IMR-90 (cell line): ENCODE results near the gene XPR1. TPM values are rescaled to one million over a fixed set of nuclear protein-coding genes. Genes with fewer than 3 reads are reported as not detected.

Source experiments
- ATAC-seq: fragments of 200-7000 bp; cut with Tn5 transposase; 2 replicates; pipeline ENCODE4 v1.9.1; 2020; ENCODE audit warnings: low read depth, mild to moderate bottlenecking, moderate library complexity
- BruUV-seq: library from RNA; stranded (reverse); fragments of 400-500 nt; replicated peaks from 2 replicates; lab custom pipeline; 2021; lab: Mats Ljungman, UMichigan
- CTCF ChIA-PET: fragments of 300-600 bp; formaldehyde crosslinking; extraction: SDS; loops from one replicate; lab custom pipeline; 2021; ENCODE audit warnings: antibody characterized with exemption; lab: Yijun Ruan, JAX
- POLR2A ChIA-PET: fragments of 300-600 bp; sonication (Branson Sonifier 250); formaldehyde crosslinking; loops from one replicate; lab custom pipeline; 2022; ENCODE audit warnings: antibody characterized with exemption; ENCODE audit not compliant: unreplicated experiment; lab: Charles Lee
- DNase-seq: peaks from one replicate; pipeline ENCODE4 v3.0.0; 2013
- H2AFZ ChIP-seq: replicated peaks from 2 replicates; pipeline ENCODE3; 2013; ENCODE audit warnings: low read length, mild to moderate bottlenecking; ENCODE audit not compliant: poor library complexity
- H2AK5ac ChIP-seq: 2 replicates; pipeline ENCODE4 v1.6.1; 2013; ENCODE audit warnings: low read depth, low read length, inconsistent platforms
- H2AK9ac ChIP-seq: replicated peaks from 2 replicates; pipeline ENCODE3; 2013; ENCODE audit warnings: mild to moderate bottlenecking, low read depth, low read length, moderate library complexity; ENCODE audit not compliant: poor library complexity
- H2BK120ac ChIP-seq: 2 replicates; pipeline ENCODE4 v1.6.1; 2013; ENCODE audit warnings: low read depth, low read length, inconsistent platforms
- H2BK15ac ChIP-seq: 3 replicates; pipeline ENCODE4 v1.6.1; 2013; ENCODE audit warnings: low read depth, low read length, inconsistent platforms
- H2BK20ac ChIP-seq: 2 replicates; pipeline ENCODE4 v1.6.1; 2013; ENCODE audit warnings: low read depth, mild to moderate bottlenecking, inconsistent platforms, low read length, moderate library complexity
- H2BK5ac ChIP-seq: 2 replicates; pipeline ENCODE4 v1.6.1; 2013; ENCODE audit warnings: mild to moderate bottlenecking, low read depth, low read length, inconsistent platforms; ENCODE audit not compliant: poor library complexity, severe bottlenecking
- H3K14ac ChIP-seq: replicated peaks from 2 replicates; pipeline ENCODE4 v1.6.1; 2013; ENCODE audit warnings: low read depth, low read length, inconsistent platforms
- H3K18ac ChIP-seq: 2 replicates; pipeline ENCODE4 v1.6.1; 2013; ENCODE audit warnings: low read depth, low read length, control low read depth
- H3K23ac ChIP-seq: 2 replicates; pipeline ENCODE4 v1.6.1; 2013; ENCODE audit warnings: low read depth, low read length, inconsistent platforms
- H3K27ac ChIP-seq: 2 replicates; pipeline ENCODE4 v1.5.1; 2013; ENCODE audit warnings: mild to moderate bottlenecking, control low read depth, low read length; ENCODE audit not compliant: insufficient read depth
- H3K27me3 ChIP-seq: 2 replicates; pipeline ENCODE4 v1.6.1; 2013; ENCODE audit warnings: low read length; ENCODE audit not compliant: control insufficient read depth, insufficient read depth
- H3K36me3 ChIP-seq: 2 replicates; pipeline ENCODE4 v1.6.1; 2013; ENCODE audit warnings: low read length, mixed read lengths; ENCODE audit not compliant: control insufficient read depth, insufficient read depth
- H3K4ac ChIP-seq: 2 replicates; pipeline ENCODE4 v1.6.1; 2013; ENCODE audit warnings: low read depth, low read length, inconsistent platforms
- H3K4me1 ChIP-seq: 2 replicates; pipeline ENCODE4 v1.6.1; 2013; ENCODE audit warnings: low read length, mixed read lengths; ENCODE audit not compliant: control insufficient read depth, insufficient read depth
- H3K4me2 ChIP-seq: 2 replicates; pipeline ENCODE4 v1.6.1; 2013; ENCODE audit warnings: low read depth, mild to moderate bottlenecking, control low read depth, low read length, moderate library complexity
- H3K4me3 ChIP-seq: 2 replicates; pipeline ENCODE4 v1.5.1; 2013; ENCODE audit warnings: low read depth, mild to moderate bottlenecking, control low read depth, low read length, moderate library complexity; ENCODE audit not compliant: insufficient read depth
- H3K56ac ChIP-seq: 2 replicates; pipeline ENCODE4 v1.6.1; 2013; ENCODE audit warnings: low read length, inconsistent platforms; ENCODE audit not compliant: insufficient read depth; ENCODE audit errors: extremely low read depth
- H3K79me1 ChIP-seq, 2 experiments: 2 replicates each; pipeline ENCODE4 v1.6.1; 2013; ENCODE audit warnings: low read length in 2 of 2, inconsistent platforms in 1 of 2, low read depth in 1 of 2
- H3K9ac ChIP-seq: 2 replicates; pipeline ENCODE4 v1.6.1; 2013; ENCODE audit warnings: low read depth, low read length, control low read depth
- H3K9me1 ChIP-seq: 2 replicates; pipeline ENCODE4 v1.6.1; 2013; ENCODE audit warnings: low read length, inconsistent platforms; ENCODE audit not compliant: insufficient read depth
- H3K9me3 ChIP-seq: 2 replicates; pipeline ENCODE4 v1.6.1; 2013; ENCODE audit warnings: low read length; ENCODE audit not compliant: control insufficient read depth, insufficient read depth
- H4K20me1 ChIP-seq: 2 replicates; pipeline ENCODE4 v1.6.1; 2013; ENCODE audit warnings: low read length, inconsistent platforms; ENCODE audit not compliant: insufficient read depth
- H4K5ac ChIP-seq: 2 replicates; pipeline ENCODE4 v1.6.1; 2013; ENCODE audit warnings: mild to moderate bottlenecking, low read depth, low read length, control low read depth
- H4K8ac ChIP-seq, 2 experiments: 2 replicates each; pipeline ENCODE4 v1.6.1; 2013; ENCODE audit warnings: low read depth in 2 of 2, low read length in 2 of 2, control low read depth in 1 of 2, inconsistent platforms in 1 of 2
- H4K91ac ChIP-seq: 2 replicates; pipeline ENCODE4 v1.6.1; 2013; ENCODE audit warnings: low read depth, low read length, inconsistent platforms; ENCODE audit not compliant: insufficient read depth
- CTCF ChIP-seq: conservative IDR thresholded peaks from 2 replicates; pipeline ENCODE4 v1.5.1; 2012; ENCODE audit warnings: mild to moderate bottlenecking, low read depth, low read length, improper control_type of control experiment
- ELK1 ChIP-seq: fragments of 150-350 bp; IDR thresholded peaks from 2 replicates; pipeline ENCODE4 v1.6.1; 2016; ENCODE audit warnings: low read depth, mild to moderate bottlenecking, low read length, moderate library complexity, borderline replicate concordance
- WGBS, 2 experiments: methylation state at CpG; one replicate each; pipeline versions ENCODE4 v1.1.5 to v1.1.7; 2013; ENCODE audit warnings: missing lambda C conversion rate in 2 of 2; ENCODE audit not compliant: insufficient read length in 1 of 2; ENCODE audit errors: extremely low coverage in 2 of 2; 5-methylcytosine and 5-hydroxymethylcytosine counted together
- dilution Hi-C: fragments of 300-500 bp; cut with HindIII; formaldehyde crosslinking; loops from one replicate; pipeline ENCODE4 v1.14.3; 2018; ENCODE audit warnings: low sequenced_read_pairs; ENCODE audit not compliant: unreplicated experiment
- in situ Hi-C: fragments of 300-500 bp; cut with MboI; formaldehyde crosslinking; loops from 3 replicates; pipeline ENCODE4 v1.14.3; 2019; ENCODE audit warnings: low sequenced_read_pairs, inconsistent platforms, mixed read lengths
- intact Hi-C: fragments of 100-400 bp; cut with micrococcal nuclease; formaldehyde crosslinking; loops from 2 replicates; pipeline ENCODE4 v1.10.0; 2022
- polyA plus RNA-seq, 3 experiments: library from polyadenylated mRNA; depleted of rRNA; stranded (reverse); fragments of >200 nt; gene quantifications; 2 replicates each; pipeline ENCODE4 v1.2.3, GENCODE V29; 2012; ENCODE audit warnings: low replicate concordance in 1 of 3
- total RNA-seq: library from RNA; depleted of rRNA; stranded (reverse); fragments of >200 nt; gene quantifications from 2 replicates; pipeline ENCODE4 v1.2.3, GENCODE V29; 2012

XPR1 gene
- total and polyA plus RNA-seq, 2 of the 4 experiments (the other 2 are of a cell fraction) = 11.8 to 25.1 TPM

- in situ Hi-C loops (no loop called here), dilution Hi-C loops (no loop called here), intact Hi-C loops (no loop called here)
- Histone ChIP-seq H3K18ac (no peak overlapping the region), H3K4ac (no peak overlapping the region), H2AK5ac (no peak overlapping the region), H4K8ac (no peak overlapping the region), H3K4me1 (peaks cover 4% of the 10 kb centered on the region; the same call in 1 of the 2 replicates), H4K91ac (no peak overlapping the region), H3K4me3 (no peak overlapping the region), H3K9me3 (no peaks in the 10 kb centered on the region), H3K27ac (no peak overlapping the region), H3K79me1 (peaks cover 23% of the 10 kb centered on the region in 2 experiments; a peak in 3 of 4 replicates), H3K36me3 (no peaks in the 10 kb centered on the region), H2BK20ac (no peak overlapping the region), H3K27me3 (no peaks in the 10 kb centered on the region), H4K5ac (no peak overlapping the region), H3K9ac (no peak overlapping the region), H3K9me1 (no peaks in the 10 kb centered on the region), H4K20me1 (no peaks in the 10 kb centered on the region), H2BK120ac (no peak overlapping the region), H2AFZ (no peak overlapping the region), H3K56ac (no peak overlapping the region), H2BK5ac (no peak overlapping the region), H2AK9ac (no peak overlapping the region), H2BK15ac (no peak overlapping the region; the same call in 2 of the 3 replicates), H3K14ac (no peak overlapping the region), H3K23ac (no peak overlapping the region), H3K4me2 (no peak overlapping the region)
- TF ChIP-seq ELK1 (no peak), CTCF (peak; percentile 14; the same call in 1 of the 2 replicates)
- ATAC-seq = no peak
- ChIA-PET CTCF (interaction anchor here (1.0 kb wide), 1 partner anchor 13 kb away, joined by 3 read pairs; no protein-coding TSS in a partner anchor), POLR2A (no interaction called here)
- WGBS, 2 experiments = no CpG with 5 or more reads among the region's 1 CpG
- DNase-seq = no peak
- no TSS peak for BruUV-seq
Observed at GRCh38 chr1:180778782-180779398, 147.1 kb downstream of the XPR1 start.
